GM12864 (cell line): ENCODE measurements around the gene KRTAP10-5.
A peak's percentile ranks its signal among the peaks of the same experiment; 100 is the strongest.

ENCODE experiments used
- DNase-seq: peaks from one replicate; pipeline ENCODE4 v3.0.0-alpha.2; 2011; ENCODE audit warnings: low read depth
- H3K4me3 ChIP-seq: 2 replicates; pipeline ENCODE4 v1.5.1; 2011; ENCODE audit warnings: mild to moderate bottlenecking, low read depth, low read length, control low read depth
- TF ChIP-seq, protein P1 (sequence below): IDR thresholded peaks from 2 replicates; pipeline ENCODE4 v1.5.1; 2011; ENCODE audit warnings: low read depth, mild to moderate bottlenecking, moderate library complexity, low read length, control low read depth, inconsistent platforms; ENCODE audit errors: missing control alignments

Gene KRTAP10-5

GRCh38 chr21:44619886-44620285 lies 39.5 kb upstream of the KRTAP10-5 start:
- H3K4me3 ChIP-seq: no peak overlapping the region
- TF ChIP-seq, protein P1, sequence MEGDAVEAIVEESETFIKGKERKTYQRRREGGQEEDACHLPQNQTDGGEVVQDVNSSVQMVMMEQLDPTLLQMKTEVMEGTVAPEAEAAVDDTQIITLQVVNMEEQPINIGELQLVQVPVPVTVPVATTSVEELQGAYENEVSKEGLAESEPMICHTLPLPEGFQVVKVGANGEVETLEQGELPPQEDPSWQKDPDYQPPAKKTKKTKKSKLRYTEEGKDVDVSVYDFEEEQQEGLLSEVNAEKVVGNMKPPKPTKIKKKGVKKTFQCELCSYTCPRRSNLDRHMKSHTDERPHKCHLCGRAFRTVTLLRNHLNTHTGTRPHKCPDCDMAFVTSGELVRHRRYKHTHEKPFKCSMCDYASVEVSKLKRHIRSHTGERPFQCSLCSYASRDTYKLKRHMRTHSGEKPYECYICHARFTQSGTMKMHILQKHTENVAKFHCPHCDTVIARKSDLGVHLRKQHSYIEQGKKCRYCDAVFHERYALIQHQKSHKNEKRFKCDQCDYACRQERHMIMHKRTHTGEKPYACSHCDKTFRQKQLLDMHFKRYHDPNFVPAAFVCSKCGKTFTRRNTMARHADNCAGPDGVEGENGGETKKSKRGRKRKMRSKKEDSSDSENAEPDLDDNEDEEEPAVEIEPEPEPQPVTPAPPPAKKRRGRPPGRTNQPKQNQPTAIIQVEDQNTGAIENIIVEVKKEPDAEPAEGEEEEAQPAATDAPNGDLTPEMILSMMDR: no peak
- DNase-seq: no peak

GRCh38 chr21:44618909-44619308 lies 38.5 kb upstream of the KRTAP10-5 start:
- no peak for DNase-seq

GRCh38 chr21:44618504-44618903 lies 38.1 kb upstream of the KRTAP10-5 start:
- TF ChIP-seq, protein P1: peak; percentile 37
- DNase-seq: no peak
- no peak overlapping the region for H3K4me3 ChIP-seq

More at GRCh38 chr21:44618909-44619308, 38.5 kb upstream of the KRTAP10-5 start:
- H3K4me3 ChIP-seq: no peak overlapping the region
- TF ChIP-seq, protein P1: no peak

GRCh38 chr21:44617071-44617501 lies 36.7 kb upstream of the KRTAP10-5 start:
- no peak for DNase-seq
- TF ChIP-seq, protein P1: no peak
- no peak overlapping the region for H3K4me3 ChIP-seq

- no peak for DNase-seq
- no peak overlapping the region for H3K4me3 ChIP-seq
- TF ChIP-seq, protein P1: no peak
These were observed 36.2 kb upstream of the KRTAP10-5 start for GRCh38 chr21:44616591-44616926.

GRCh38 chr21:44615911-44616590 lies 35.6 kb upstream of the KRTAP10-5 start:
- no peak for DNase-seq
- H3K4me3 ChIP-seq: no peak overlapping the region
- TF ChIP-seq, protein P1: no peak

DNA sequence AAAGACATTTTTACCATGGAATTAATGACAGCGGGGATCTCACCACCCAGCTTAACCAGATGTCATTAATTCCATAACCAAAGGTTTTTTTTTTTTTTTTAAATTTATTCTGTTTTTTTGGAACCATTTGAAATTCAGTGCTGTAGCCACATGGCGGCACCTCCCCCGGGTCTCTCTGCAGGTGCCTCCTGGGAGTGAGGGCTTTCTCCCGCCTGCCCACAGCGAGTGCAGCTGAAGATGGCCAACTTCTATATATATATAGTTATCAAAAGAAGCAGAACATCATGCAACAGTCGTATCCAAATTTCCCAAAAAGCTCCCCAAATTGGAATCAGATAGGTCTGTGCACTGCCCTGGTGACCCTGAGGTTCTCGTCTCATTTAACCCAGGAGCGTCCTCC lies 35.1 kb upstream of the KRTAP10-5 start:
- H3K4me3 ChIP-seq: no peak overlapping the region
- no peak for DNase-seq
- TF ChIP-seq, protein P1: no peak
